PC-9 (cell line): ENCODE measurements around the gene PUM1. TPM values are rescaled to one million over a fixed set of nuclear protein-coding genes. Genes with fewer than 3 reads are reported as not detected.

Source experiments
- BruUV-seq: library from RNA; stranded (reverse); fragments of 400-500 nt; replicated peaks from 2 replicates; lab custom pipeline; 2021; lab: Mats Ljungman, UMichigan
- CTCF ChIA-PET: fragments of 300-600 bp; sonication (Branson Sonifier 250); formaldehyde crosslinking; loops from one replicate; lab custom pipeline; 2022; ENCODE audit warnings: antibody characterized with exemption; lab: Charles Lee
- POLR2A ChIA-PET: fragments of 300-600 bp; sonication (Branson Sonifier 250); formaldehyde crosslinking; loops from one replicate; lab custom pipeline; 2022; ENCODE audit warnings: antibody characterized with exemption; ENCODE audit not compliant: unreplicated experiment; lab: Charles Lee
- DNase-seq, 2 experiments: peaks; one replicate each; pipeline versions ENCODE4 v3.0.0 to v3.0.0-alpha.2; 2015 to 2022; ENCODE audit warnings: mixed read lengths in 1 of 2
- H2AFZ ChIP-seq: fragments of 200-600 bp; sonication (generic); 2 replicates; pipeline ENCODE4 v1.8.1; 2017; ENCODE audit warnings: antibody characterized with exemption
- H3F3A ChIP-seq: fragments of 200-600 bp; sonication (generic); 2 replicates; pipeline ENCODE4 v1.8.1; 2017; ENCODE audit warnings: antibody characterized with exemption, mild to moderate bottlenecking, low read depth; ENCODE audit not compliant: insufficient read depth
- H3K27ac ChIP-seq: fragments of 200-600 bp; sonication (generic); 2 replicates; pipeline ENCODE4 v1.6.1; 2016; ENCODE audit warnings: mixed run types
- H3K27me3 ChIP-seq: fragments of 200-600 bp; sonication (generic); 2 replicates; pipeline ENCODE4 v1.6.1; 2016; ENCODE audit warnings: low read depth, mixed run types; ENCODE audit not compliant: insufficient read depth
- H3K36me3 ChIP-seq: fragments of 200-600 bp; sonication (generic); 2 replicates; pipeline ENCODE4 v1.6.1; 2016; ENCODE audit warnings: low read depth, mixed run types
- H3K4me1 ChIP-seq: fragments of 200-600 bp; sonication (generic); replicated peaks from 2 replicates; pipeline ENCODE4 v1.6.1; 2016; ENCODE audit warnings: mixed run types; ENCODE audit not compliant: insufficient read depth
- H3K4me2 ChIP-seq: fragments of 200-600 bp; sonication (generic); 2 replicates; pipeline ENCODE4 v1.6.1; 2017; ENCODE audit warnings: mixed run types
- H3K4me3 ChIP-seq: fragments of 200-600 bp; sonication (generic); 2 replicates; pipeline ENCODE4 v1.6.1; 2016; ENCODE audit warnings: mixed run types
- H3K79me2 ChIP-seq: fragments of 200-600 bp; sonication (generic); 2 replicates; pipeline ENCODE4 v1.6.1; 2017; ENCODE audit warnings: low read depth, mixed run types
- H3K9me2 ChIP-seq: fragments of 200-600 bp; sonication (generic); 2 replicates; pipeline ENCODE4 v1.8.1; 2017; ENCODE audit warnings: mild to moderate bottlenecking; ENCODE audit not compliant: insufficient read depth
- H3K9me3 ChIP-seq: fragments of 200-600 bp; sonication (generic); 2 replicates; pipeline ENCODE4 v1.8.1; 2016; ENCODE audit warnings: low read depth; ENCODE audit not compliant: insufficient read depth
- H4K20me1 ChIP-seq: fragments of 200-600 bp; sonication (generic); 2 replicates; pipeline ENCODE4 v1.8.1; 2017; ENCODE audit not compliant: insufficient read depth
- EZH2 ChIP-seq: fragments of 200-600 bp; sonication (generic); IDR thresholded peaks from 2 replicates; pipeline ENCODE4 v1.8.0; 2017; ENCODE audit warnings: antibody characterized with exemption, low read depth
- intact Hi-C: fragments of 100-400 bp; cut with micrococcal nuclease; formaldehyde crosslinking; loops from one replicate; pipeline ENCODE4 v1.10.0; 2022; ENCODE audit not compliant: unreplicated experiment
- total RNA-seq: library from RNA; stranded (reverse); gene quantifications from 2 replicates; pipeline ENCODE4 v1.2.3, GENCODE V29; 2021
- TF ChIP-seq, protein P1 (sequence below): fragments of 200-600 bp; sonication (generic); conservative IDR thresholded peaks from 2 replicates; pipeline ENCODE4 v1.6.1; 2017; ENCODE audit warnings: mixed run types, antibody characterized with exemption, mild to moderate bottlenecking, moderate library complexity

The PUM1 gene
- total RNA-seq, 1 experiment from 2014 or later: 117 TPM

DNA sequence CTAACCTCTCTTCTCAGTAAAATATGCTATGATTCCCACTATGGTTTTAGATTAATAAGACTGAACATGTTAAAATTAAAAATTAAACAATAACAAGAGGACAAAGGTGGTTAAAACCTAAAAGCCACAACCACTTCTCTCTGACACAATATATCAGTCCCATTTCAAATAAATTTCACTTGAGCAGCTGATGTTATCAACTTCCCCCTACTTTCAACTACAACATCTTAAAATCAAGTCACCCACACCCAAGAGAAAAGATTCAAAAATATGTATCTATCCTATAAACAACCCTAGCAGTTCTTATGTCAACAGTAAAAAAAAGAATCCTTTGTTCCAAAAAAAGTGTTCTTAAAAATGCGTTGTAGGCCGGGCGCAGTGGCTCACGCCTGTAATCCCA lies 7.5 kb downstream of the PUM1 start:
- H3K9me2 ChIP-seq: no peaks in the 10 kb centered on the region
- ChIA-PET POLR2A (no interaction called here), CTCF (no interaction called here)
- H3K36me3 ChIP-seq: peaks cover 23% of the 10 kb centered on the region
- H3K27ac ChIP-seq: no peak overlapping the region
- no TSS peak for BruUV-seq
- no peak for DNase-seq
- TF ChIP-seq EZH2: no peak
- TF ChIP-seq, protein P1, sequence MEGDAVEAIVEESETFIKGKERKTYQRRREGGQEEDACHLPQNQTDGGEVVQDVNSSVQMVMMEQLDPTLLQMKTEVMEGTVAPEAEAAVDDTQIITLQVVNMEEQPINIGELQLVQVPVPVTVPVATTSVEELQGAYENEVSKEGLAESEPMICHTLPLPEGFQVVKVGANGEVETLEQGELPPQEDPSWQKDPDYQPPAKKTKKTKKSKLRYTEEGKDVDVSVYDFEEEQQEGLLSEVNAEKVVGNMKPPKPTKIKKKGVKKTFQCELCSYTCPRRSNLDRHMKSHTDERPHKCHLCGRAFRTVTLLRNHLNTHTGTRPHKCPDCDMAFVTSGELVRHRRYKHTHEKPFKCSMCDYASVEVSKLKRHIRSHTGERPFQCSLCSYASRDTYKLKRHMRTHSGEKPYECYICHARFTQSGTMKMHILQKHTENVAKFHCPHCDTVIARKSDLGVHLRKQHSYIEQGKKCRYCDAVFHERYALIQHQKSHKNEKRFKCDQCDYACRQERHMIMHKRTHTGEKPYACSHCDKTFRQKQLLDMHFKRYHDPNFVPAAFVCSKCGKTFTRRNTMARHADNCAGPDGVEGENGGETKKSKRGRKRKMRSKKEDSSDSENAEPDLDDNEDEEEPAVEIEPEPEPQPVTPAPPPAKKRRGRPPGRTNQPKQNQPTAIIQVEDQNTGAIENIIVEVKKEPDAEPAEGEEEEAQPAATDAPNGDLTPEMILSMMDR: no peak
- no peak overlapping the region for H3K4me3 ChIP-seq
- H3F3A ChIP-seq: peaks cover 8% of the 10 kb centered on the region; the same call in 1 of the 2 replicates
- peaks cover 99% of the 10 kb centered on the region for H3K79me2 ChIP-seq
- intact Hi-C loops: no loop called here
- H3K9me3 ChIP-seq: no peaks in the 10 kb centered on the region
- H3K4me2 ChIP-seq: no peak overlapping the region
- peaks cover 22% of the 10 kb centered on the region for H3K4me1 ChIP-seq
- H4K20me1 ChIP-seq: peaks cover 97% of the 10 kb centered on the region
- no peaks in the 10 kb centered on the region for H3K27me3 ChIP-seq
- no peak overlapping the region for H2AFZ ChIP-seq

DNA sequence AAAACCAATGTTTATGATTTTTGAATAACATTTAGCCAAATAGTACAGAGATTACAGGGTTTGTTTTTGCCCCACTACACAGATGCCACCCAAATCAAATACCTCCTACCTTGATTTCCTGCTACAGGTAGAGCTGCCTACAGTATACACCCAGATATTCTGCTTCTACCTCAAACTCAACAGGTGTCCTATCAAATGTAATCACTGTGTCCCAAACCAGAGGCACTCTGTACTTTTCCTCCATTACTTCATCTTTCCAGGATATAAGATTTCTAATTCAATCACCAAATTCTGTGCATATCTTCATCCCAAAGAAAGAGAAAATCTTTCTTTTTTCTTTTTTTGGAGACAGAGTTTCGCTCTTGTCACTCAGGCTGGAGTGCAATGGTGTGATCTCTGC lies 9.6 kb downstream of the PUM1 start:
- no peak for DNase-seq
- Histone ChIP-seq H3K27ac (no peak overlapping the region), H3K9me3 (no peaks in the 10 kb centered on the region), H4K20me1 (peaks cover 97% of the 10 kb centered on the region), H3K27me3 (no peaks in the 10 kb centered on the region), H3F3A (peaks cover 8% of the 10 kb centered on the region; the same call in 1 of the 2 replicates), H3K4me3 (no peak overlapping the region), H3K79me2 (peaks cover 99% of the 10 kb centered on the region), H3K9me2 (no peaks in the 10 kb centered on the region), H2AFZ (no peak overlapping the region), H3K4me1 (0 out of 2 replicates have a peak, but pooled peaks cover 6% of the 10 kb centered on the region), H3K4me2 (no peak overlapping the region), H3K36me3 (peaks cover 19% of the 10 kb centered on the region)
- no TSS peak for BruUV-seq
- intact Hi-C loops: no loop called here
- TF ChIP-seq EZH2: no peak
- TF ChIP-seq, protein P1: no peak
- ChIA-PET CTCF (no interaction called here), POLR2A (no interaction called here)

GRCh38 chr1:31055501-31055900 lies 10.0 kb downstream of the PUM1 start:
- intact Hi-C loops: no loop called here
- no peak overlapping the region for H3K27ac ChIP-seq
- H3F3A ChIP-seq: peaks cover 8% of the 10 kb centered on the region; the same call in 1 of the 2 replicates
- no peaks in the 10 kb centered on the region for H3K9me3 ChIP-seq
- DNase-seq: no peak
- H3K4me3 ChIP-seq: no peak overlapping the region
- peaks cover 98% of the 10 kb centered on the region for H4K20me1 ChIP-seq
- BruUV-seq: no TSS peak
- no peaks in the 10 kb centered on the region for H3K9me2 ChIP-seq
- ChIA-PET CTCF (no interaction called here), POLR2A (no interaction called here)
- peaks cover 19% of the 10 kb centered on the region for H3K36me3 ChIP-seq
- H3K27me3 ChIP-seq: no peaks in the 10 kb centered on the region
- no peak overlapping the region for H3K4me2 ChIP-seq
- peaks cover 98% of the 10 kb centered on the region for H3K79me2 ChIP-seq
- no peak for TF ChIP-seq EZH2
- TF ChIP-seq, protein P1: no peak
- no peak overlapping the region for H2AFZ ChIP-seq
- H3K4me1 ChIP-seq: 0 out of 2 replicates have a peak, but pooled peaks cover 6% of the 10 kb centered on the region
